ENCODE measurements around the gene GCN1.

The GCN1 gene

DNA sequence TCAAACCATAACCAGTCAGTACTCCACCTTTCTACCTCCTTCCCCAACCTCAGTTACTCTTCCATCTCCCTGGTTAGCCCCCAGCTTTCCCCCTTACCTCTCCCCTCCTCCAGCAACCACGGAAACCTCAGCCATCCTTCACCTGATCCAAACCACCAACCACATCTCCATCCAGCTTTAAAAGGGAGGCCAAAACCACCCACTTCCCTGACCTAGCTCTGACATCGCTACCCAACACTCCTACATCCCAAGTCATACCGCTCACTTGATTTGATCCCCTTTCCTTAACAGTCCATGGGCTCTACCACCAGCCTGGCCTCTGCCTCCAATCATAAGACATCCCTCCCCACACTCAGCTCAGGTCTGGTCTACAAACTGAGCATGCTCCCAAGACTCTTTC is 79.4 kb downstream of the GCN1 start:
- H3K36me3 ChIP-seq (ENCODE audit: control insufficient read depth, insufficient read depth, low read length), result no peaks in the 10 kb centered on the region
- no peak overlapping the region for H3K27ac ChIP-seq
- H3K4me1 ChIP-seq, result peaks cover 9% of the 10 kb centered on the region
- H3K4me2 ChIP-seq (ENCODE audit: low read length), result no peak overlapping the region
- H3K9ac ChIP-seq, result no peak overlapping the region
- H3K4me3 ChIP-seq (ENCODE audit: low read depth, low read length), result no peak overlapping the region
- no peaks in the 10 kb centered on the region for H3K9me3 ChIP-seq (ENCODE audit: control insufficient read depth, low read length)
- TF ChIP-seq, protein P1, sequence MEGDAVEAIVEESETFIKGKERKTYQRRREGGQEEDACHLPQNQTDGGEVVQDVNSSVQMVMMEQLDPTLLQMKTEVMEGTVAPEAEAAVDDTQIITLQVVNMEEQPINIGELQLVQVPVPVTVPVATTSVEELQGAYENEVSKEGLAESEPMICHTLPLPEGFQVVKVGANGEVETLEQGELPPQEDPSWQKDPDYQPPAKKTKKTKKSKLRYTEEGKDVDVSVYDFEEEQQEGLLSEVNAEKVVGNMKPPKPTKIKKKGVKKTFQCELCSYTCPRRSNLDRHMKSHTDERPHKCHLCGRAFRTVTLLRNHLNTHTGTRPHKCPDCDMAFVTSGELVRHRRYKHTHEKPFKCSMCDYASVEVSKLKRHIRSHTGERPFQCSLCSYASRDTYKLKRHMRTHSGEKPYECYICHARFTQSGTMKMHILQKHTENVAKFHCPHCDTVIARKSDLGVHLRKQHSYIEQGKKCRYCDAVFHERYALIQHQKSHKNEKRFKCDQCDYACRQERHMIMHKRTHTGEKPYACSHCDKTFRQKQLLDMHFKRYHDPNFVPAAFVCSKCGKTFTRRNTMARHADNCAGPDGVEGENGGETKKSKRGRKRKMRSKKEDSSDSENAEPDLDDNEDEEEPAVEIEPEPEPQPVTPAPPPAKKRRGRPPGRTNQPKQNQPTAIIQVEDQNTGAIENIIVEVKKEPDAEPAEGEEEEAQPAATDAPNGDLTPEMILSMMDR (IDR thresholded peaks at IDR 0.05), result no peak
- H2AFZ ChIP-seq, result no peak overlapping the region
- H3K27me3 ChIP-seq (ENCODE audit: control insufficient read depth, insufficient read depth, low read length), result no peaks in the 10 kb centered on the region
- H3K79me2 ChIP-seq, result peaks cover 28% of the 10 kb centered on the region

GRCh38 chr12:120110550-120111501 is 83.7 kb downstream of the GCN1 start:
- H3K27ac ChIP-seq, result no peak overlapping the region
- H2AFZ ChIP-seq, result no peak overlapping the region
- H3K9me3 ChIP-seq (ENCODE audit: control insufficient read depth, low read length), result no peaks in the 10 kb centered on the region
- peaks cover 8% of the 10 kb centered on the region for H3K4me1 ChIP-seq
- no peaks in the 10 kb centered on the region for H3K27me3 ChIP-seq (ENCODE audit: control insufficient read depth, insufficient read depth, low read length)
- no peaks in the 10 kb centered on the region for H3K36me3 ChIP-seq (ENCODE audit: control insufficient read depth, insufficient read depth, low read length)
- no peak overlapping the region for H3K4me3 ChIP-seq (ENCODE audit: low read depth, low read length)
- H3K79me2 ChIP-seq, result peaks cover 35% of the 10 kb centered on the region
- no peak overlapping the region for H3K4me2 ChIP-seq (ENCODE audit: low read length)
- H3K9ac ChIP-seq, result no peak overlapping the region
- TF ChIP-seq, protein P1 (IDR thresholded peaks at IDR 0.05), result no peak

GRCh38 chr12:120109570-120110267 is 84.8 kb downstream of the GCN1 start:
- Histone ChIP-seq H3K4me3 (ENCODE audit: low read depth, low read length) (no peak overlapping the region), H2AFZ (no peak overlapping the region), H3K27me3 (ENCODE audit: control insufficient read depth, insufficient read depth, low read length) (no peaks in the 10 kb centered on the region), H3K4me1 (no peaks in the 10 kb centered on the region), H3K27ac (no peak overlapping the region), H3K36me3 (ENCODE audit: control insufficient read depth, insufficient read depth, low read length) (no peaks in the 10 kb centered on the region), H3K9ac (no peak overlapping the region), H3K79me2 (peaks cover 29% of the 10 kb centered on the region), H3K4me2 (ENCODE audit: low read length) (no peak overlapping the region), H3K9me3 (ENCODE audit: control insufficient read depth, low read length) (no peaks in the 10 kb centered on the region)
- TF ChIP-seq, protein P1 (IDR thresholded peaks at IDR 0.05), result no peak

DNA sequence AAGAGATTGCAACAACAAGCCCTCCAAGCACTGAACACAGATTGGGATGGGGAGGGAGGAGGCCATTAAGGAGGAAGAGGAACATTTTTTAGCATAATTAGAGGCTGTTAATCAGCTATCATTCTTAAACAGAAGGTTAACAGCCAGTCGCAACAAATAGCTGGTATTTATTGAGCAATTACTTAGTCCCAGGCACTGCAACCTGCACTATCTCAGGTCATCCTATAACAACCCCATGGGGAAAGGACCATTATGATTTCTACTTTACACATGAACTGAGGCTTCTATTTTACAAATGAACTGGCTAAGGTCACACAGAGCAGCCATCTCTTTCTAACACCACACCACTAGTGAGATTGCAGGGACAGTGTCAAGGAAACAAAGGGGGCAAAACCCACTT is 88.4 kb downstream of the GCN1 start:
- no peaks in the 10 kb centered on the region for H3K4me1 ChIP-seq
- H3K27me3 ChIP-seq (ENCODE audit: control insufficient read depth, insufficient read depth, low read length), result no peaks in the 10 kb centered on the region
- H3K9ac ChIP-seq, result no peak overlapping the region
- H3K79me2 ChIP-seq, result peaks cover 26% of the 10 kb centered on the region
- H3K9me3 ChIP-seq (ENCODE audit: control insufficient read depth, low read length), result no peaks in the 10 kb centered on the region
- no peak overlapping the region for H2AFZ ChIP-seq
- H3K4me2 ChIP-seq (ENCODE audit: low read length), result no peak overlapping the region
- TF ChIP-seq, protein P1 (IDR thresholded peaks at IDR 0.05), result no peak
- H3K36me3 ChIP-seq (ENCODE audit: control insufficient read depth, insufficient read depth, low read length), result no peaks in the 10 kb centered on the region
- H3K4me3 ChIP-seq (ENCODE audit: low read depth, low read length), result no peak overlapping the region
- H3K27ac ChIP-seq, result no peak overlapping the region

All from parathyroid adenoma (tissue), 2 donors.